ENCODE measurements around the gene GABPA.

The GABPA gene

DNA sequence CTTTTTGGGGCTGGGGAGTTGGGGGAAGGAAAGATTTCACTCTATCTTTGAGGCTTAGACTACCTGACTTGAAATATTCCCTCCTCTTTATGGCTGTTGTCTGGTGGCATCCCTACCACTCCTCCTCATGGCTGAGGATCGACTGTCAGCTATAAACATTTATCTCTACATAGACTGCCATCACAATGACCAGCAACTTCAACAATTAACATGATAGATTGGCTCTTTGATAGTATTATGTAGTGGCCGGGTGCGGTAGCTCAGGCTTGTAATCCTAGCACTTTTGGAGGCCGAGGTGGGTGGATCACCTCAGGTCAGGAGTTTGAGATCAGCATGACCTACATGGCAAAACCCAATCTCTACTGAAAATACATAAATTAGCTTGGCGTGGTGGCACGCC lies 72.4 kb downstream of the GABPA start:
- H3K4me1 Mint-ChIP-seq: no peaks in the 10 kb centered on the region
- H3K4me3 Mint-ChIP-seq: no peak overlapping the region
- H3K27me3 Mint-ChIP-seq: peaks cover 11% of the 10 kb centered on the region
- no peaks in the 10 kb centered on the region for H3K36me3 Mint-ChIP-seq
- DNase-seq (ENCODE audit: low spot score in 2 of 2) (no peak), ATAC-seq (ENCODE audit: low read depth) (no peak)
- no peaks in the 10 kb centered on the region for H3K9me3 Mint-ChIP-seq
- H3K27ac Mint-ChIP-seq: no peak overlapping the region

- no peaks in the 10 kb centered on the region for H3K9me3 Mint-ChIP-seq
- H3K4me1 Mint-ChIP-seq: no peaks in the 10 kb centered on the region
- H3K27ac Mint-ChIP-seq: no peak overlapping the region
- no peaks in the 10 kb centered on the region for H3K36me3 Mint-ChIP-seq
- peaks cover 8% of the 10 kb centered on the region for H3K27me3 Mint-ChIP-seq
- no peak overlapping the region for H3K4me3 Mint-ChIP-seq
- no peak for ATAC-seq (ENCODE audit: low read depth)
- DNase-seq (ENCODE audit: low spot score in 2 of 2): no peak
Measured at GRCh38 chr21:25809013-25809412, 74.2 kb downstream of the GABPA start.

GRCh38 chr21:25811186-25811585 lies 76.4 kb downstream of the GABPA start:
- Mint-ChIP-seq H3K4me3 (no peak overlapping the region), H3K36me3 (no peaks in the 10 kb centered on the region), H3K4me1 (no peaks in the 10 kb centered on the region), H3K9me3 (no peaks in the 10 kb centered on the region), H3K27me3 (peaks cover 5% of the 10 kb centered on the region), H3K27ac (no peak overlapping the region)
- DNase-seq (ENCODE audit: low spot score in 2 of 2): no peak
- no peak for ATAC-seq (ENCODE audit: low read depth)

DNA sequence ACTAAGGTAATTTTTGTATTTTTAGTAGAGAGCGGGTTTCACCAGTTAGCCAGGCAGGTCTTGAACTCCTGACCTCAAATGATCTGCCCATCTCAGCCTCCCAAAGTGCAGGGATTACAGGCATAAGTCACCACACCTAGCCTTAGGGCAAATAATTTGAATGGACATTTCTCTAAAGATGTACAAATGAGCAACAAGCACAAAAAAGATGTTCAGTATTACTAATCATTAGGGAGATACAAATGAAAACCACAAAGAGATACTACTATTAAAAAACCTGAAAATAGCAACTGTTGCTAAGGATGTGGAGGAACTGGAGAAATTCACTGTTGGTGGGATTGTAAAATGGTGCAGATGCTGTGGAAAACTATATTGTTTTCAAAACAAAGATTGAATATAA lies 79.1 kb downstream of the GABPA start:
- H3K27me3 Mint-ChIP-seq: peaks cover 1% of the 10 kb centered on the region
- H3K27ac Mint-ChIP-seq: no peak overlapping the region
- H3K4me3 Mint-ChIP-seq: no peak overlapping the region
- no peaks in the 10 kb centered on the region for H3K9me3 Mint-ChIP-seq
- no peak for DNase-seq (ENCODE audit: low spot score in 2 of 2)
- H3K4me1 Mint-ChIP-seq: no peaks in the 10 kb centered on the region
- no peak for ATAC-seq (ENCODE audit: low read depth)
- H3K36me3 Mint-ChIP-seq: no peaks in the 10 kb centered on the region

DNA sequence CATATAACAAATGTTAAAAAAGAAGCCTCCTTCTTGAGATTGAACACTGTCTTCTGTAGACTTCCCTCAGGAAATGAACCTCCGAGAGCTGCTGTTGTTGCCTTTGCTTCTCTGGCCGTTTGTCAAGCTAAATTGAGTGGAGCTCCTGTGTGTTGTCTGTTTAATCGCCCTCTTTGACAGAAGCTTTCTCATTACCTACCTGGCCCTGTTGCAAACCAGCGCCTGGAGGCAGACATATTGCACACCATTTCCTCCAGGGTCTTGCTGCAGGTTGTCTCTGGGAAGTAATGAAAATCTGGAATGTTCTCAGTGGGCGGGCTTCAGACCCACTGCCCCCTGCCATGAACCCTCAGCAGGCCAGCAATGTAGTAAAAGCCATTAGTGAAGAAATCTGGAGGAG lies 83.3 kb downstream of the GABPA start:
- Mint-ChIP-seq H3K27me3 (no peaks in the 10 kb centered on the region), H3K9me3 (no peaks in the 10 kb centered on the region), H3K27ac (no peak overlapping the region), H3K4me1 (peaks cover 1% of the 10 kb centered on the region), H3K36me3 (no peaks in the 10 kb centered on the region), H3K4me3 (no peak overlapping the region)
- ATAC-seq (ENCODE audit: low read depth) (no peak), DNase-seq (ENCODE audit: low spot score in 2 of 2) (no peak)

DNA sequence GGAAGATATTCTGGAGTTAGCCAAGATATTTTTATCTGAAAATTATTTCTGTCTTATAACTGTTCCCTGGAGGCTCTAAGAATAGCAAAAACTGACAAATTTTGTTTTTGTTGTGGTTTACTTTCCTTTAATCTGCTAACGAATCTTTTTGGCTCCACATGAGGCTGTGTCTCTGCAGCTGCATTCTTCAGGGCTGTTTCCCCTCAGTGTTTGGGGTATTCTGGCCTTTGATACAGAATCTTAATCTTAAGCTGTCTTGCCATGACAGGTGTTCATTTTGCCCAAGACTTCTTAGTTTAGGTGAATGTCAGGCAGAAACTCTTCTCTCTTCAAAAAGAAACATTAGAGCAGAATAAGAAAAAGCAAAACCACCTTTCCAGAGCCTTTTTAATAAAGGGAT lies 83.8 kb downstream of the GABPA start:
- H3K9me3 Mint-ChIP-seq: no peaks in the 10 kb centered on the region
- no peak overlapping the region for H3K27ac Mint-ChIP-seq
- no peak for DNase-seq (ENCODE audit: low spot score in 2 of 2)
- no peak overlapping the region for H3K4me3 Mint-ChIP-seq
- ATAC-seq (ENCODE audit: low read depth): no peak
- peaks cover 3% of the 10 kb centered on the region for H3K4me1 Mint-ChIP-seq
- no peaks in the 10 kb centered on the region for H3K27me3 Mint-ChIP-seq
- H3K36me3 Mint-ChIP-seq: no peaks in the 10 kb centered on the region
